Measurements from ENCODE around the gene MAGI2.

Gene MAGI2

GRCh38 chr7:78850093-78850740 is 603.2 kb downstream of the MAGI2 start:
- in situ Hi-C loops (cut with MboI; ENCODE audit: low sequenced_read_pairs, unreplicated experiment), result no loop called here
- no peak for DNase-seq (ENCODE audit: low spot score)
- TF ChIP-seq CTCF (IDR thresholded peaks at IDR 0.05; ENCODE audit: borderline replicate concordance, control extremely low read depth, extremely low read depth, insufficient read depth, missing control alignments), result no peak

GRCh38 chr7:78845155-78845554 is 608.3 kb downstream of the MAGI2 start:
- DNase-seq (ENCODE audit: low spot score), result no peak
- in situ Hi-C loops (cut with MboI; ENCODE audit: low sequenced_read_pairs, unreplicated experiment), result no loop called here
- TF ChIP-seq CTCF (IDR thresholded peaks at IDR 0.05; ENCODE audit: borderline replicate concordance, control extremely low read depth, extremely low read depth, insufficient read depth, missing control alignments), result no peak

- TF ChIP-seq CTCF (IDR thresholded peaks at IDR 0.05; ENCODE audit: borderline replicate concordance, control extremely low read depth, extremely low read depth, insufficient read depth, missing control alignments), result no peak
- in situ Hi-C loops (cut with MboI; ENCODE audit: low sequenced_read_pairs, unreplicated experiment), result no loop called here
- no peak for DNase-seq (ENCODE audit: low spot score)
Observed at GRCh38 chr7:78842068-78842467, 611.4 kb downstream of the MAGI2 start.

GRCh38 chr7:78835897-78836296 is 617.6 kb downstream of the MAGI2 start:
- no peak for DNase-seq (ENCODE audit: low spot score)
- TF ChIP-seq CTCF (IDR thresholded peaks at IDR 0.05; ENCODE audit: borderline replicate concordance, control extremely low read depth, extremely low read depth, insufficient read depth, missing control alignments), result no peak
- in situ Hi-C loops (cut with MboI; ENCODE audit: low sequenced_read_pairs, unreplicated experiment), result no loop called here

- TF ChIP-seq CTCF (IDR thresholded peaks at IDR 0.05; ENCODE audit: borderline replicate concordance, control extremely low read depth, extremely low read depth, insufficient read depth, missing control alignments), result no peak
- in situ Hi-C loops (cut with MboI; ENCODE audit: low sequenced_read_pairs, unreplicated experiment), result no loop called here
- DNase-seq (ENCODE audit: low spot score), result no peak
Observed at GRCh38 chr7:78828317-78828716, 625.1 kb downstream of the MAGI2 start.

- TF ChIP-seq CTCF (IDR thresholded peaks at IDR 0.05; ENCODE audit: borderline replicate concordance, control extremely low read depth, extremely low read depth, insufficient read depth, missing control alignments), result no peak
- no peak for DNase-seq (ENCODE audit: low spot score)
- in situ Hi-C loops (cut with MboI; ENCODE audit: low sequenced_read_pairs, unreplicated experiment), result no loop called here
Observed at GRCh38 chr7:78803501-78804127, 649.9 kb downstream of the MAGI2 start.

Data from GM13976 (cell line).